Ovary (tissue), 9 donors: ENCODE results near the gene CAMKK2. TPM values are rescaled to one million over a fixed set of nuclear protein-coding genes. Genes with fewer than 3 reads are reported as not detected.

ENCODE experiments used
- DNase-seq, 5 donors: peaks; one replicate each; pipeline ENCODE4 v3.0.0-alpha.2; 2019 to 2020
- H3K27ac ChIP-seq, 2 donors: fragments of 200-600 bp; one replicate each; pipeline versions ENCODE4 v1.5.1 to v1.8.0; 2019 to 2022
- H3K27me3 ChIP-seq: fragments of 200-600 bp; one replicate; pipeline ENCODE4 v1.8.0; 2022
- H3K36me3 ChIP-seq: fragments of 200-600 bp; sonication (generic); one replicate; pipeline ENCODE4 v1.5.1; 2019
- H3K4me1 ChIP-seq: one replicate; pipeline ENCODE4 v1.8.1; 2013; ENCODE audit warnings: mild to moderate bottlenecking, moderate library complexity; ENCODE audit not compliant: insufficient read depth
- H3K4me3 ChIP-seq: fragments of 200-600 bp; sonication (generic); one replicate; pipeline ENCODE4 v1.5.1; 2017
- H3K9me3 ChIP-seq, 2 donors: fragments of 200-600 bp in 1 of 2; sonication (generic) in 1 of 2; one replicate each; pipeline versions ENCODE4 v1.5.1 to v1.8.1; 2013 to 2019; ENCODE audit warnings: mild to moderate bottlenecking in 1 of 2, moderate library complexity in 1 of 2
- EP300 ChIP-seq: sonication (generic); formaldehyde crosslinking; IDR thresholded peaks from one replicate; pipeline ENCODE4 v1.6.1; 2017; ENCODE audit warnings: antibody characterized with exemption
- POLR2A ChIP-seq: fragments of 450-650 bp; IDR thresholded peaks from one replicate; pipeline ENCODE4 v1.6.1; 2017; ENCODE audit warnings: antibody characterized with exemption, mild to moderate bottlenecking, moderate library complexity
- WGBS, 3 donors: extraction: QIAGEN DNeasy Blood & Tissue Kit in 1 of 3; methylation state at CpG; one replicate each; pipeline versions ENCODE4 v1.1.5 to v1.1.7; 2013 to 2017; 5-methylcytosine and 5-hydroxymethylcytosine counted together
- intact Hi-C, 4 donors: fragments of 100-400 bp; cut with DNase I; formaldehyde crosslinking; loops; one replicate each; pipeline versions ENCODE4 v1.11.0 to v1.15.1; 2022 to 2023
- polyA plus RNA-seq, 2 donors: library from polyadenylated mRNA; stranded (reverse); fragments of 200-250 nt in 1 of 2; fragments of 350-450 nt in 1 of 2; fragmentation: Illumina TruSeq in 1 of 2; extraction: RNeasy Lipid Tissue Mini Kit (QIAGEN cat#74804) in 1 of 2; gene quantifications; one replicate each; pipeline ENCODE4 v1.2.3, GENCODE V29; 2013 to 2014
- total RNA-seq, 7 donors: library from RNA; depleted of rRNA in 2 of 7; stranded (reverse); fragments of >200 nt in 2 of 7; fragmentation: NEBNext Ultra II Directional in 3 of 7; extraction: Animal tissue kit (Norgen Biotek cat#: 25700) in 3 of 7; gene quantifications; one replicate each; pipeline versions ENCODE4 v1.1.0 to v1.2.4, GENCODE V29; 2016 to 2023
- TF ChIP-seq, protein P1 (sequence below), 3 donors: fragments of 450-650 bp in 2 of 3; fragments of 200-600 bp in 1 of 3; IDR thresholded peaks; one replicate each; pipeline versions ENCODE4 v1.5.1 to v1.8.0; 2016 to 2022; ENCODE audit warnings: antibody characterized with exemption in 3 of 3, mild to moderate bottlenecking in 1 of 3
- donor health status: DM: no; HTN: no; CAD: no; lungs with moderate emphysema.
- donor health status: DM: no; HTN: no; CAD: no.
- donor health status: Bipolar disorder and iron deficiency.
- donor health status: DM: yes; HTN: yes; CAD: no.
- donor health status: DM: no; HTN: no; CAD: no.
- donor health status: DM: yes; HTN: yes; CAD: no.

CAMKK2 gene
- total and polyA plus RNA-seq, 9 donors = 19.0 to 44.6 (median 38.0) TPM

DNA sequence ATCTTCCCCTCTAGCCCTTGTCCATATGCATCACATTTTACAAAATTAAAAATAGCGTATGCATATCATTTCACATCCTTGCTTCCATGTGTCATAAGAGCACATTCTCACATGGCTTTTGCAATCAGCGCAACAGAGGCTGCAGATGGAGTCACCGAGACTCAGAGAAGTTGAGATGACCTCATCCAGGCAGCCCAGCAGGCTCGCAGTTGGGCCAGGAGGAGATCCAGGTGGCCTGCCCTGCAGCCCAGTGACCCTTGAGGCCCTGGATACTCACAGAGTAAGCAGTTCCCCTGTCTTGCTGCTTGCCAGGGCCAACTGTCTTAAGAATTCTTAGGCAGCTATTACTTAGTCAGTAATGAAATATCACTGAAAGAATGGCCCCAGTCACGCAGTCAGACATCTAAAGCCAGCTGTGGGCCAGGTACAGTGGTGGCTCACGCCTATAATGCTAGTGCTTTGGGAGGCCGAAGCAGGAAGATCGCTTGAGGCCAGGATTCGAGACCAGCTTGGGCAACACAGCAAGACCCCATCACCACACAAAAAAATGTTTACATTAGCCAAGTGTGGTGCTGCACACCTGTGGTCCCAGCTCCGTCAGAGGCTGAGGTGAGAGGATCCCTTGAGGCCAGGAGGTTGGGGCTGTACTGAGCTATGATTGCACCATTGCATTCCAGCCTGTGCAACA, 9.1 kb downstream of the CAMKK2 start:
- Histone ChIP-seq H3K36me3 (no peaks in the 10 kb centered on the region), H3K4me3 (no peak overlapping the region), H3K4me1 (peaks cover 31% of the 10 kb centered on the region), H3K27me3 (no peaks in the 10 kb centered on the region), H3K9me3 (no peaks in the 10 kb centered on the region), H3K27ac (no peak overlapping the region)
- peak in 1 of 5 donors; percentile 32 for DNase-seq
- intact Hi-C loops = loop anchor here in 1 of 4 donors (5.0 kb wide), 1 partner anchor 45 kb away; no protein-coding TSS in a partner anchor
- WGBS, 3 donors = 87 to 88% (median 88%) methylated on average over 10 of the region's 10 CpGs
- TF ChIP-seq, protein P1, sequence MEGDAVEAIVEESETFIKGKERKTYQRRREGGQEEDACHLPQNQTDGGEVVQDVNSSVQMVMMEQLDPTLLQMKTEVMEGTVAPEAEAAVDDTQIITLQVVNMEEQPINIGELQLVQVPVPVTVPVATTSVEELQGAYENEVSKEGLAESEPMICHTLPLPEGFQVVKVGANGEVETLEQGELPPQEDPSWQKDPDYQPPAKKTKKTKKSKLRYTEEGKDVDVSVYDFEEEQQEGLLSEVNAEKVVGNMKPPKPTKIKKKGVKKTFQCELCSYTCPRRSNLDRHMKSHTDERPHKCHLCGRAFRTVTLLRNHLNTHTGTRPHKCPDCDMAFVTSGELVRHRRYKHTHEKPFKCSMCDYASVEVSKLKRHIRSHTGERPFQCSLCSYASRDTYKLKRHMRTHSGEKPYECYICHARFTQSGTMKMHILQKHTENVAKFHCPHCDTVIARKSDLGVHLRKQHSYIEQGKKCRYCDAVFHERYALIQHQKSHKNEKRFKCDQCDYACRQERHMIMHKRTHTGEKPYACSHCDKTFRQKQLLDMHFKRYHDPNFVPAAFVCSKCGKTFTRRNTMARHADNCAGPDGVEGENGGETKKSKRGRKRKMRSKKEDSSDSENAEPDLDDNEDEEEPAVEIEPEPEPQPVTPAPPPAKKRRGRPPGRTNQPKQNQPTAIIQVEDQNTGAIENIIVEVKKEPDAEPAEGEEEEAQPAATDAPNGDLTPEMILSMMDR (IDR thresholded peaks at IDR 0.05) = no peak
- TF ChIP-seq EP300 (no peak), POLR2A (no peak)

DNA sequence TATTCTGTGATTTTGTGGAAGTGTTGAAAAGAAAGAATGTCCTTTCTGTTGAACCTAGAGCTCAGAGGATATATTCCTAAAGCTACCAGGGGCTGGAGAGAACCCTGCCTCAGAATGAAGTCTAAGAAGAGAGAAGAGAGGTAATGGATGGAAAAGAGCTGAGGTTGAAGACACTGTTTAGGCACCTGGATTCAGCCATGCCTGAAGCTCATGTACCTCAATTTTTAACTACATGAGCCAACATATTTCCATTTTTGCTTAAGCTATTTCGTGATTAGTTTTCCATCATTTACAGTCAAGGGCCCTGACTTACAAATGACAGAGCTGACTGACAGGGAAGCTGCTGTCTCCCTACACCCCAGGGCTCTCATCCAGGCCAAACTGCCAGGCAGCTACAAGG, 10.7 kb downstream of the CAMKK2 start:
- Histone ChIP-seq H3K9me3 (no peaks in the 10 kb centered on the region), H3K27ac (no peak overlapping the region), H3K4me3 (no peak overlapping the region), H3K4me1 (peaks cover 35% of the 10 kb centered on the region), H3K27me3 (no peaks in the 10 kb centered on the region), H3K36me3 (no peaks in the 10 kb centered on the region)
- peak in 1 of 5 donors; percentile 21 for DNase-seq
- WGBS, 3 donors = 89 to 93% (median 92%) methylated on average over 1 of the region's 1 CpG
- intact Hi-C loops = loop anchor here in 1 of 4 donors (5.0 kb wide), 1 partner anchor 44 kb away; no protein-coding TSS in a partner anchor
- no peak for TF ChIP-seq EP300
- no peak for TF ChIP-seq POLR2A
- TF ChIP-seq, protein P1 (IDR thresholded peaks at IDR 0.05) = no peak

GRCh38 chr12:121284551-121285390, 11.7 kb downstream of the CAMKK2 start:
- WGBS, 3 donors = 36 to 48% (median 44%) methylated on average over 14 of the region's 14 CpGs

DNA sequence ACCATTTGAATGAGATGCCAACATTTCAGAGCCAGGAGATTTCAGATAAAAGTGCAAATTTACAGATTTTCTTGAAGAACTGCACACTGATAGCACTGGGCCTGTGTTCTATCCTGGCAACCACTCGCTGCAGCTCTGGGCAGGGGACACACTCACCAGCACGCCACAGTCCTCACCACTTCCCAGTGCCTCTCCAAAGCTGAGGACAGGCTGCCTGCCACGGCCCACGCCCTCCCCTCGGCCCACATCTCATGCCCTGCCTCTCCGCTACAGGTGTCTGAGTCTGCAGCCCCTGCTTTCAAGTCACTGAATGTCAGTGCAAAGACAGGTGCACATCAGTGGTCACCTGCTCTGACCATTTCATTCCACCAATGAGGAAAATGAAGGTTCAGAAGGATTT, 12.7 kb downstream of the CAMKK2 start:
- Histone ChIP-seq H3K36me3 (no peaks in the 10 kb centered on the region), H3K27me3 (no peaks in the 10 kb centered on the region), H3K27ac (peak overlapping the region in 1 of 2 donors; percentile 72), H3K9me3 (no peaks in the 10 kb centered on the region), H3K4me3 (no peak overlapping the region), H3K4me1 (peaks cover 42% of the 10 kb centered on the region)
- WGBS, 3 donors = 90 to 96% (median 92%) methylated on average over 6 of the region's 6 CpGs
- no peak for DNase-seq
- intact Hi-C loops = no loop called here
- TF ChIP-seq, protein P1 (IDR thresholded peaks at IDR 0.05) = no peak
- TF ChIP-seq EP300 (no peak), POLR2A (no peak)

More at GRCh38 chr12:121284551-121285390, 11.7 kb downstream of the CAMKK2 start:
- DNase-seq = peak; percentile 71 to 80 (median 79)
- intact Hi-C loops = loop anchor here in 1 of 4 donors (5.0 kb wide), 1 partner anchor 42 kb away; no protein-coding TSS in a partner anchor
- Histone ChIP-seq H3K36me3 (no peaks in the 10 kb centered on the region), H3K9me3 (no peaks in the 10 kb centered on the region), H3K27me3 (no peaks in the 10 kb centered on the region), H3K4me3 (no peak overlapping the region), H3K27ac (peak overlapping the region; percentile 45 to 72), H3K4me1 (peaks cover 37% of the 10 kb centered on the region)
- TF ChIP-seq EP300 (no peak), POLR2A (no peak)
- TF ChIP-seq, protein P1 (IDR thresholded peaks at IDR 0.05) = no peak
